GM18907 (cell line): Measurements from ENCODE around the gene ZPBP2.
"Not testable (repeated sequence)": the region's sequence is repeated elsewhere in the genome, so short reads cannot be mapped to it uniquely, and the experiment has no call there.

Experiments
- ATAC-seq: cut with Tn5 transposase; IDR thresholded peaks from one replicate; pipeline ENCODE4 v1.9.1; 2021; ENCODE audit warnings: mild to moderate bottlenecking, moderate library complexity; ENCODE audit not compliant: unreplicated experiment

The ZPBP2 gene, protein sequence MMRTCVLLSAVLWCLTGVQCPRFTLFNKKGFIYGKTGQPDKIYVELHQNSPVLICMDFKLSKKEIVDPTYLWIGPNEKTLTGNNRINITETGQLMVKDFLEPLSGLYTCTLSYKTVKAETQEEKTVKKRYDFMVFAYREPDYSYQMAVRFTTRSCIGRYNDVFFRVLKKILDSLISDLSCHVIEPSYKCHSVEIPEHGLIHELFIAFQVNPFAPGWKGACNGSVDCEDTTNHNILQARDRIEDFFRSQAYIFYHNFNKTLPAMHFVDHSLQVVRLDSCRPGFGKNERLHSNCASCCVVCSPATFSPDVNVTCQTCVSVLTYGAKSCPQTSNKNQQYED

DNA sequence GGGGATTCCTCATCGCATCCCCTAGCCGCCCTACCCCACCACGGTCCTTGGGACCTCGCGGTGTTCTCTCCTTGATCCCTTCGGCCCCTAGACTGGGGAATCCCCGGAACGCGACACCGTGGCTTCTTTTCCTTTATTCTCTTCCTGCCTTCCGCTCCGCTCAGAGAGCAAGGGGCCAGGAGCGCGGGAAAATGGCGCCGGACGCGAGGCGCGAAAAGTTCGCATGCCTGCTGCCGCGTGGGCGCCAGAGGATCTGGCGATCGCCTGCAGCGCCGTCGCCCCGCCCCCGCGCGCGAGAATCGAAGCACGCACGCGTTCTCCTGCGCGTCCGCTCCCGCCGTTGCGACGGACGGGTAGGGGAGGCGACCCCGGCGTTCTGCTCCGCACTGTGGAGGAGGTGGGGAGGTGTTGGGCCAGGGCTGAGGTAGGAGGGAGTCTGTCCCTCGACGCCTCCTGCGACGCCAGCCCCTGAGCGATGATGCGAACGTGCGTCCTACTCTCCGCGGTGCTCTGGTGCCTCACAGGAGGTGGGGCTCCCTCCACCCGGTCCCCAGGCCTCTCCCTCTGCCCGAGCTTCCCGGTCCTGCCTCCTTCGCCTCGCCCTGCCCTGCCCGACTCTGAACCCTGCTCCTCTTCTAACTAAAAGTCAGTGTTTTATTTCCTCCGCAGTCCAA, at the start of gene ZPBP2:
Gene ZPBP2 (plus strand): TSS at position 323 of the 674 bp plus-strand sequence. CDS start 153 bp downstream, at position 476.
- ATAC-seq: no peak

DNA sequence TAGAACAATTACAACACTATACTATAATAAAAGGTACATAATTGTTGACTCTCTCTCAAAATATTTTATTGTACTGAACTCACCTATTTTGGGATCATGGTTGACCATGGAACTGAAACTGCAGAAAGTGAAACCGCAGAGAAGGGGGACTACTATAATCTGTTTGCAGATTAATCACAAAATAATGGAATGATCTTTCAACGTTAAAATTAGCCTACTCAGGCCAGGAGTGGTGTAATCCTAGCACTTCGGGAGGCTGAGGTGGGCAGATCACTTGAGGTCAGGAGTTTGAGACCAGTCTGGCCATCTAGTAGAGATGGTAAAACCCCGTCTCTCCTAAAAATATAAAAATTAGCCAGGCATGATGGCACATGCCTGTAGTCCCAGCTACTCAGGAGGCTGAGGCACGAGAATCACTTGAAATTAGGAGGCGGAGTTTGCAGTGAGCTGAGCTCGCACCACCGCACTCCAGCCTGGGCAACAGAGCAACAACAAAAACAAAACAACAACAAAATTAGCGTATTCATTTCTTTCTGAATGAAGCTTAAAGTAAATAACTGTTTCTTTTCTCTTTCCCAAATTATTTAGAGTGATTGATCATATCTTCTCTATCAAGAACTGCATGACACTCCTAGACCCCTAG, 49.5 kb upstream of the ZPBP2 start:
- ATAC-seq: no peak

DNA sequence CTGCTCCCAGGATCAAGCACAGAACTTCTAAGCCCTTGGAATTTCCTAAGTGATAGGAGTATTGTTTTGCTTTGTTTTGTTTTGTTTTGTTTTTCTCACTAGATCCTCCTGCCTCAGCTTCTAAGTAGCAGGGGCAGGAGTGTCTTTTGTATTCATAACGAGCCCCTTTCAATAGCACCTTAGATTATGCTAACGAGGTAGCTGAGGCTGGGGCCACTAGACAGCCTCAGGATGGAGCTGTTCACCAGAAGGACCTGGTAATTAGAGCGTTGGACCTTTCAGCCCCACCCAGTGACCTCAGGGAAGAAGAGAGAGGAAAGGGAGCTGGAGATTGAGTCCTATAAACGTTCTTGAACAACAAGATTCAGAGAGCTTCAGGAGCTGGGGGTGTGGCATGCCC, 47.5 kb upstream of the ZPBP2 start:
- no peak for ATAC-seq

DNA sequence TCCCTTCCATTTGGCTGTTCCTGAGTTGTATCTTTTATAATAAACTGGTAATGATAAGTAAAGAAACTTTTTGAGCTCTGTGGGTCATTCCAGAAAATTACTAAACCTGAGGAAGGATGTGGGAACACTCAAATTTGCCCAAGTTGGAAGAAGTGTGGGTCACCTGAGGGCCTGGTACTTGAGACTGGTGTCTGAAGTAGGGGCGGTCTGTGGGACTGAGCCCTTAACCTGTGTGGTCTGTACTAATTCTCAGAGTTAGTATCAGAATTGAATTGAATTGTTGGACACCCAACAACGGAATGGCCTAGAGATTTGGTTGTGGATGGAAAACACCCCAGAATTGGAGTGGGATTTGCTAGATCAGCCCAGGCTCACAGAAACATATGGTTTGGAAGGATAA, 47.0 kb upstream of the ZPBP2 start:
- no peak for ATAC-seq

DNA sequence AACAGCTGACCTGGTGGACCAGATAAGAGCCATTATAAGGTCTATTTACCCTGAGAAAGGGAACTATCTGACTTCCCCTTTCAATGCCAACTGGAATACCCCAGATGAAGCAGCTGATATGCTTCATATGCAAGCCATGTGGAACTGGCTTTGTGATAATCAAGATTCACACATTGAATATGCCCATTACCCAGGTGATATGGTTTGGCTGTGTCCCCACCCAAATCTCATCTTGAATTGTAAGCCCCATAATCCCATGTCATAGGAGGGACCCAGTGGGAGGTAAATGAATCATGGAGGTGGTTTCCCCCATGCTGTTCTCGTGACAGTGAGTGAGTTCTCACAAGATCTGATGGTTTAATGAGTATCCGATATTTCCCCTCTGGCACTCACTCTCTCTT, 46.0 kb upstream of the ZPBP2 start:
- ATAC-seq: no peak

DNA sequence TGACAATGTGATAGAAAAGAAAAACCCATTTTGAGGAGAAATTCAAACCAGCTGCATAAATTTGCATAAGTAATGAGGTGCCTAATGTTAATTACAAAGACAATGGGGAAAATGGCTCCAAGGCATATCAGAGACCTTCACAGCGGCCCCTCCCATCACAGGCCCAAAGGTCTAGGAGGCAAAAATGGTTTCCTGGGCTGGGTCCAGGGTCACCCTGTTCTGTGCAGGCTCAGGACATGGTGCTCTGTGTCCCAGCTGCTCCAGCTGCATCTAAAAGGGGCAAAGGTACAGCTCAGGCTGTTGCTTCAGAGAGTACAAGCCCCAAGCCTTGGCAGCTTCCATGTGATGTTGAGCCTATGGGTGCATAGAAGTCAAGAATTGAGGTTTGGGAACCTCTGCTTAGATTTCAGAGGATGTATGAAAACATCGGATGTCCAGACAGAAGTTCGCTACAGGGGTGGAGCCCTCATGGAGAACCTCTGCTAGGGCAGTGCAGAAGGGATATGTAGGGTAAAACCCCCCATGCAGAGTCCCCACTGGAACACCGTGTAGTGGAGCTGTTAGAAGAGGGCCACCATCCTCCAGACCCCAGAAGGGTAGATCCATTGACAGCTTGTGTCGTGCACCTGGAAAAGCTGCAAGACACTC, 44.5 kb upstream of the ZPBP2 start:
- ATAC-seq: no peak

DNA sequence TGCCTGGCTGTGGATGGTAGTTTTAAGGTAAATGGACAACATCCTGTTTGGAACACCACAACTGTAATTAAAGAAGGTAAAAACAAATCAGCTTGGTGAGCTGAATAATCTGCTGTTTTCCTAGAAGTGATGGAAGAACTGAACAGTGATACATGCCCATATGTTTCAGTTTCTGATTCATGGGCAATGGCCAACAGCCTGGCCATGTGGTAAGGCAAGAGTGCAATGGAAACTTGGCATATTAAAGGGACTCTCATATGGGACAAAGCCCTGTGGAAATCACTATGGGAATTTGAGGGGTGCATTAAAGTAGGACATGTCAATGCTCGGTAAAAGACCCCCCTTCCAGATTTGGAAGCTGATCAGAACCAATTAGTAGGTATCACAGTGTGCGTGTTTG, 41.7 kb upstream of the ZPBP2 start:
- ATAC-seq: no peak

DNA sequence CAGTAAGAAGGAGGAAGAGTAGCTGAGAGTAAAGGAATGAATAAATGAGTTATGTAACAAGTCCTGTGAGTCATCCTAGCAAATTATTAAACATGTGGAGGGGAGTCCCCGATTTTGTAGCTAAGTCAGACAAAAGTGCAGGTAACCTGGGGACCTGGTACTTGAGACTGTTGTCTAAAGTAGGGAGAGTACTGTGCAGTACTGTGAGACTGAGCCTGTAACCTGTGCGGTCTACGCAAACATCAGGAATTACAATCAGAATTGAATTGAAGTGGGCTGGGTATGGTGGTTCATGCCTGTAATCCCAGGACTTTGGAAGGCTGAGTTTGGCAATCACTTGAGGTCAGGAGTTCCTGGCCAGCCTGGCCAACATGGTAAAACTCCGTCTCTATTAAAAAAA, 39.6 kb upstream of the ZPBP2 start:
- no peak for ATAC-seq

DNA sequence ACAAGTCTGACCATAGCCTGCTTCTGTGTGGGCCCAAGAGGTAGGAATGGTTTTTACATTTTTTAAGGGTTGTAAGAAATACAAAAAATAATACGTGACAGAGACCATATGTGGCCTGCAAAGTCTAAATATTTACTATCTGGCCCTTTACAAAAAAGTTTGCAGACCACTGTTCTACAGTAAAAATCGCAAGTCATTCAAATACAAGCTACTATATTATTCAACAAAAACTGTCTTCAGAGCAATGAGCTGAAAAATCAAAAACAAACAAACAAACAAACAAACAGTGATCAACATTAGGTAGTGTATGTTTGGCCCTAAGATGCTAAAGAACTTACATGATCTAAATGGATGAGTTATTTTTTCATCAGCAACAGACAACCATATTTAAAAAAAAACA, 36.4 kb upstream of the ZPBP2 start:
- ATAC-seq: no peak

DNA sequence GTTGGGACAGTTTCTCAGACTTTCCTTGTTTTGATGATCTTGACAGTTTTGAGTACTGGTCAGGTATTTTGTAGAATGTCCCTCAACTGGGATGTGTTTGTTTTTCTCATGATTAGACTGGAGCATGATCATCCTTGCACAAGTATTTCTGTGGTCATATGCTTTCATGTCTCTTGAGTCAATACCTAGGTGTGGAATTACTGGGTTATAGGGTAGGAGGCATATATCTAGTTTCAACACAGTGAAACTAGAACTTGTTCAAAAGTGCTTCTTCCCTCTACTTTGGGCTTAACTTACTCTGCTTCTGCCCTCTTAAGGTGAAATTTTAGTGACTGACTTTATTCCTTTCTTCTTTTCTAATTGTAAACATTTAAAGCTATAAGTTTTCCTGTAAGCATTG, 34.0 kb upstream of the ZPBP2 start:
- ATAC-seq: no peak

DNA sequence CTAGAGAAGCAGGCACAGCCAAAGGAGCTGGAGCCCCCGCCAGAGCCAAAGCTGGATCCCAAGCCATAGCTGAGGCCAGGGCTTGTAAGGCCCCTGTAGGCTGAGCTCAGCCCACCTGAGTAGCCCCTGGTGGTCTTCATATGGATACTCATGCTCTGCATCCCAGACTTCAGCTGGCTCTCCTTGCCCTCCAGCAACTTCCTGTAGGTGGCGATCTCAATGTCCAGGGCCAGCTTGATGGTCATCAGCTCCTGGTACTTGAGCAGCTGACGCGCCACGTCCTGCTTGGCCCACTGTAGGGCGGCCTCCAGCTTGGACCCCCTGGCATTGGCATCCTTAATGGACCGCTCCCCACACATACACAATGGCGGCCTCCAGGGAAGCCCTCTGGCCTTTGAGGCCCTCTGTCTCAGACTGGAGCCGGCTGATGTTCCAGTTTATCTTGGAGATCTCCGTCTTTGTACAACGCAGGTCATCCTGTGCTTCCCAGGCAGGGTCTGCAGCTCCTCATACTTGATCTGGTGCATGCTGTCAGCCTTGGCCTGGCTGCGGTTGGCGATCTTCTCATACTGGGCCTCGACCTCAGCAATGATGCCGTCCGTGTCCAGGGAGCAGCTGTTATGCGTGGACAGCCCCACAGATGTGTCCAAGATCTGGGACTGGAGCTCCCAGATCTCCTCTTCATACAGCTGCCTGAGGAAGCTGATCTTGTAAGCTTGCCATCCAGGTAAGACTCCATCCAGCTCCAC, 32.8 kb upstream of the ZPBP2 start:
- ATAC-seq: no peak

DNA sequence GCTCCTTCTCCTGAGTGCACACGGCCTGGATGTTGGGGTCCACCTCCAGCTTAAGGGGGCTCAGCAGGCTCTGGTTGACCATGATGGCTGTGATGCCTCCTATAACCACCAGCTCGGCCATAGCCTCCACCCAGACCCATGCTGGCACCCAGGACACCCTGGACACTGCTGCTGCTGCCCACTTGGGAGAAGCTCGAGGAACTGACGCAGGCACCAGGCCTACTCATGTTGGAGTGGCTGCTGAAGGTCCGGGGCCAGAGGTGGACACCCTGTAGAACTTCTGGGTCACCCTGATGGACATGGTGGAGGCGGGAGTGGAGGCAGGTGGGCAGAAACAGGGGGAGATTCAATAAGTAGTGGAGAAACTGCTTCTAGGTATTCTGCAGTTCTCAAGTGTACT, 31.9 kb upstream of the ZPBP2 start:
- ATAC-seq: no peak

DNA sequence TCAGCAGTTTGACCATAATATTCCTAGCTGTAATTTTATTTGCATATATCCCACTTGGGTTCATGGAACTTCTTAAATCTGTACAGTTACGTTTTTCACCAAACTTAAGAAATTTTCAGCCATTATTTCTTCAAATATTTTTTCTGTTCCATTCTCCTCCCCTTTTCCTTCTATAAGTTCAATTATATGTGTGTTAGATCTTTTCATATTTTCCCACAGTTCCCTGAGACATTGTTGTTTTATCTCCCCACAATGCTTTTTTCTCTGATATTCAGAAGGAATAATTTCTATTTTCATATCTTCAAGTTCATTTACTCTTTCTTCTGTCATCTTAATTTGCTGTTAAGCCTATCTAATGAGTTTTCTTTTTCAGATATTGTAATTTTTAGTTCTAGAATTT, 29.9 kb upstream of the ZPBP2 start:
- no peak for ATAC-seq

DNA sequence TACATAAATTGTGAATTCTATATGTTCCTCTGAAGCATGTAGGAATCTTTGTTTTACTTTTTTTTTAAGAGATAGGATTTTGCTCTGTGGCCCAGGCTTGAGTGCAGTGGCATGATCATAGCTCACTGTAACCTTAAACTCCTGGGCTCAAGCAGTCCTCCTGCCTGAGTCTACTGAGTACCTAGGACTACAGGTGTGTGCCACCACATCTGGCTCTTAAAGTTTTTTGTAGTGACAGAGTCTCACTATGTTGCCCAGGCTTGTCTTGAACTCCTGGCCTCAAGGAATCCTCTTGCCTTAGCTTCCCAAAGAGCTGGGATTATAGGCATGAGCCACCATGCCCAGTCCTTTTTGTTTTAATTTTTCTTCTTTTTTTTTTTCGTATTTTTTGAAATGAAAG, 29.2 kb upstream of the ZPBP2 start:
- no peak for ATAC-seq

DNA sequence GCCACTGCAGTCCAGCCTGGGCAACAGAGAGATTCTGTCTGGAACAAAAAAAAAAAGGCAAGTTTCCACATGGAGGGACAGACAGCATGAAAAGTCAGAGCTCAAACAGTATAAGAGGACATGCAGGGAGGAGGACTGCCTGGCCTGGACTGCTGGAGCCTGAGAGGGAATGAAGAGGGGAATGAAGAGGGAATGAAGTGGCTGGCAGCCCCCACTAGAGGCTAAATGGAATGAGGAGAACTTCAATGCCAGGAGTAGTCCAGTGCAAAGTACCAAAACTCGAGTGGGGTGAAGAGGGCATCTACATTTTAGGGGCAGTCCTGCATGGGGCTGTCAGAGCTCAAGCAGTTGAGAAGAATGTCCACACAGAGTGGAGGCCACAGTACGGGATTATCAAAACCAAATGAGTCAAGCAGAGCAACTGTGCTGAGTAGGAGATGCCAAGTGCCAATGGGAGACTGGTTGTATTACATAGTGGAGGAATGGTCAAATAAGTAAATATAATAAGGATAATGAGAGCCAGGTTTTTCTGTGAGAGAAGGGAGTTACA, 26.8 kb upstream of the ZPBP2 start:
- ATAC-seq: no peak

DNA sequence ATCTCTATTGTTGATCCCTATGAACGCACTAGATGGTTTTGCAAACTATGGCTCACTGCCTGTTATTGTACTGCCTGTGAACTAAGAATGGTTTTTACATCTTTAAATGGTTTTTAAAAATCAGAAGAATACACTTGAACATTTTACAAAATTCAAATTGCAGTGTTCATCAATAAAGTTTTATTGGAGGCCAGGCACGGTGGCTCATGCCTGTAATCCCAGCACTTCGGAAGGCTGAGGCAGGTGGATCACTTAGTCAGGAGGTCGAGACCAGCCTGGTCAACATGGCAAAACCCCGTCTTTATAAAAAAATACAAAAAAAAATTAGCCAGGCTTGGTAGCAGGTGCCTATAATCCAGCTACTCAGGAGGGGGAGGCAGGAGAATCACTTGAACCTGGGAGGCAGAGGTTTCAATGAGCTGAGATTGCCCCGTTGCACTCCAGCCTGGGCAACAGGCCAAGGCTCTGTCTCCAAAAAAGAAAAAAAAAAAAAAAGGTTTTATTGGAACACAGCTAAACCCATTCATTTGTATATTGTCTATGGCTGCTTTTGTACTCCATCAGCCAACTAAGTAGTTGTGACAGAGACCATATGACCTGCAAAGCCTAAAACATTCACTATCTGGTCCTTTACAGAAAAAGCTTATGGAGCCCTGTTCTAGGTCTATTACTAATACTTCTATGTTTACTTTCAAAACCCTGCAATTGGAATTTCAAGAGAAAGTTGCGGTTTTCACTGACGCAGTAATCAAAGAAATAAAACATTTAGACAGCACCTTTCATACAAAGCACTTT, 22.8 kb upstream of the ZPBP2 start:
- ATAC-seq: no peak

DNA sequence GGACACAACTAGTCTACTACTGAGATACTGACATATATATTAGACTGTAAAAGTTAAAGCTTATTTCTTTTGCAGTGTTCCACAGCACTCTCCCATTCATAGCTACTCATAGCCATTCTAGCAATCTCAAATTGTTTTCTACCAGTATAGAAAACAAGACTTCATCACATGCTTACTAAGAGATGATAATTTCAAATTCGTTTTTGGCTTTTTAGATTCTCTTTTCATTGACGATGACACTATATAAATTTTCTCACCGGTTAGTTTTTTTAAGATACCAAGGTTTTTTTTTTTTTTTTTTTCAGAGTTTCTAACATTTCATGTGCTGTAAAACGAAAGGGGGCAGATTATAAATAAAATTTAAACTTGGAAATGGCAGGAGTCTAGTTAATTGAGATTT, 21.8 kb upstream of the ZPBP2 start:
- ATAC-seq: no peak

DNA sequence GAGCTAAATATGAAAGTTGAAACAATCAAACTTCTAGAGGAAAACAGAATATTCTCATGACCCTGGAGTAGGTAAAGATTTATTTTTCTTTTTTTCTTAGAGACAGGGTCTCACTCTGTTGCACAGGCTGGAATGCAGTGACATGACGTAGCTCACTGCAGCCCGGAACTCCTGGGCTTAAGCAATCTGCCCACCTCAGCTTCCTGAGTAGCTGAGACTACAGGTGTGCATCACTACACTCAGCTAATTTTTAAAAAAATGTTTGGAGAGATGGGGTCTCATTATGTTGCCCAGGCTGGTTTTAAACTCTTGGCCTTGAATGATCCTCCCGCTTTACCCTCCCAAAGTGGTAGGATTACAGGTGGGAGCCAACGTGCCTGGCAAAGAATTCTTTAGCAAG, 19.4 kb upstream of the ZPBP2 start:
- ATAC-seq: no peak

DNA sequence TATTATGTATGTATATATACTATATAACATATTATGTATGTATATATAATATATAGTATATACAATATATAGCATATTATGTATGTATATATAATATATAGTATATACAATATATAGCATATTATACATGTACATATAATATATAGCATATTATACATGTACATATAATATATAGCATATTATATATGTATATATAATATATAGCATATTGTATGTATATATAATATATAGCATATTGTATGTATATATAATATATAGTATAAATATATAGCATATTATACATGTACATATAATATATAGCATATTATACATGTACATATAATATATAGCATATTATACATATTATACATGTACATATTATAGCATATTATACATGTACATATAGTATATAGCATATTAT, 17.8 kb upstream of the ZPBP2 start:
- ATAC-seq: not testable (repeated sequence)

DNA sequence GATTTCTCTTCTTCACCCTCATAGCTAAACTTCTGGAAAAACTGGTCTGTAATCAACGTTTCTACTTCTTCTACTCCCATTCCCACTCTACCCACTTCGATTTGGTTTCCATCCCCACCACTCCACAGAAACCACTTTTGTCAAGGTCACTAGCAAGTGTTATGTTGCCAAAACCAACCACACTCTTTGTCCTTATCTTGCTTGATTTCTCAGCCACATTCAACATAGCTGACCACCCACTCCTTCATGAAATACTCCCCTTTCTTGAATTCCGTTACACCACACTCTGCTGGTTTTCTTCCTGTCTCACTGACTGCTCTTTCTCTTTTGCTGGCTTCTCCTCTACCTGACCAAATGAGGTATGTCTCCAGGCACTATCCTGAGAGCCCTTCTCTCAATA, 15.8 kb upstream of the ZPBP2 start:
- ATAC-seq: no peak
